Vagina (tissue), 2 donors: ENCODE measurements around the gene KAT7. TPM values are rescaled to one million over a fixed set of nuclear protein-coding genes. Genes with fewer than 3 reads are reported as not detected.

Experiments
- DNase-seq, 2 donors: peaks; one replicate each; pipeline ENCODE4 v3.0.0-alpha.2; 2017; ENCODE audit errors: extremely low spot score in 2 of 2
- H3K27ac ChIP-seq: fragments of 200-600 bp; sonication (generic); one replicate; pipeline ENCODE4 v1.5.1; 2019
- H3K27me3 ChIP-seq: fragments of 200-600 bp; sonication (generic); one replicate; pipeline ENCODE4 v1.5.1; 2019
- H3K36me3 ChIP-seq, 2 donors: fragments of 200-600 bp; sonication (generic); one replicate each; pipeline ENCODE4 v1.5.1; 2017 to 2019
- H3K4me1 ChIP-seq: fragments of 200-600 bp; sonication (generic); one replicate; pipeline ENCODE4 v1.5.1; 2019
- H3K4me3 ChIP-seq, 2 donors: fragments of 200-600 bp; sonication (generic); 1 replicate in 1 of 2; 2 replicates in 1 of 2; pipeline ENCODE4 v1.5.1; 2016 to 2019
- H3K9me3 ChIP-seq: fragments of 200-600 bp; sonication (generic); one replicate; pipeline ENCODE4 v1.5.1; 2019
- CTCF ChIP-seq, 3 experiments: fragments of 450-650 bp in 2 of 3; fragments of 200-600 bp in 1 of 3; sonication (generic) in 1 of 3; IDR thresholded peaks; one replicate each; pipeline ENCODE4 v1.5.1; 2017 to 2019; ENCODE audit warnings: antibody characterized with exemption in 3 of 3, mild to moderate bottlenecking in 2 of 3, moderate library complexity in 2 of 3
- POLR2A ChIP-seq, 2 donors: fragments of 450-650 bp; IDR thresholded peaks; one replicate each; pipeline ENCODE4 v1.6.1; 2017; ENCODE audit warnings: antibody characterized with exemption in 2 of 2, mild to moderate bottlenecking in 2 of 2, moderate library complexity in 2 of 2
- POLR2AphosphoS5 ChIP-seq, 2 donors: sonication (generic); formaldehyde crosslinking; IDR thresholded peaks; one replicate each; pipeline ENCODE4 v1.9.0; 2017; ENCODE audit warnings: antibody characterized with exemption in 2 of 2, mild to moderate bottlenecking in 2 of 2, low read depth in 1 of 2; ENCODE audit not compliant: insufficient read depth in 1 of 2
- intact Hi-C: fragments of 100-400 bp; cut with DNase I; formaldehyde crosslinking; loops from one replicate; pipeline ENCODE4 v1.15.1; 2023
- total RNA-seq: library from RNA; depleted of rRNA; stranded (reverse); fragments of >200 nt; gene quantifications from one replicate; pipeline ENCODE4 v1.2.3, GENCODE V29; 2016

The KAT7 gene
- total RNA-seq, 1 donor from 2014 or later: 36.1 TPM

DNA sequence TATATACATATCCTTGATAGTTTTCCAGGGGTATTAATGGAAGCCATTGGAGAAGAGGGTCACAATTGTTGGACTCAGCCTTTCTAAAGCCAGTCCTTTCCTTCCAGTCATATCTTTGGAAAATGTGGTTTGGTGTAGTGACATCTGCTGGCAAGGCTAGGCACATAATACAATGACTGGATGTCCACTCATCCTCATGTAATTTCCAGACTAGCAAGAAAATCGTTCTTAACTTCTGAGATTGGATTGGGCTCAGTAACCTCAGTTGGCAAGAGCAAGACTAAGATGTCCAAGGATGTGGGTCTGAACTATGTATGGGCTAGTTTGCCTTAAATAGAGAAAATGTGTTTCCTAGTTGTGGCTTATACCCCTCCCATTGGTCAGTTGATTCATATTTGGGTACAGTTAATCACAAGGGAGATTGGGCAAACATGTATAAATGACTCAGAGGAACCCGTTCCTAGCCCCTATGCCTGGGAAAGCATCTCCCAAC is 8.7 kb upstream of the KAT7 start:
- Histone ChIP-seq H3K36me3 (no peaks in the 10 kb centered on the region), H3K4me3 (no peak overlapping the region), H3K27me3 (no peaks in the 10 kb centered on the region), H3K9me3 (no peaks in the 10 kb centered on the region), H3K4me1 (peaks cover 19% of the 10 kb centered on the region), H3K27ac (no peak overlapping the region)
- peak in 2 of 3 experiments; percentile 34 to 57 for TF ChIP-seq CTCF (IDR thresholded peaks at IDR 0.05)
- peak in 1 of 2 donors; percentile 38 for TF ChIP-seq POLR2AphosphoS5 (IDR thresholded peaks at IDR 0.05; ENCODE audit: insufficient read depth in 1 of 2, low read depth in 1 of 2)
- no peak for TF ChIP-seq POLR2A (IDR thresholded peaks at IDR 0.05)
- intact Hi-C loops: loop anchor here (5.0 kb wide), 2 partner anchors 72 to 212 kb away; partner anchors contain the start of gene SLC35B1
- DNase-seq: no peak

GRCh38 chr17:49783071-49783715 is 5.3 kb upstream of the KAT7 start:
- Histone ChIP-seq H3K4me3 (no peak overlapping the region), H3K36me3 (no peaks in the 10 kb centered on the region), H3K27me3 (no peaks in the 10 kb centered on the region), H3K4me1 (peaks cover 18% of the 10 kb centered on the region), H3K27ac (peak overlapping the region; percentile 16), H3K9me3 (no peaks in the 10 kb centered on the region)
- TF ChIP-seq POLR2A (IDR thresholded peaks at IDR 0.05) (no peak), CTCF (IDR thresholded peaks at IDR 0.05) (no peak), POLR2AphosphoS5 (IDR thresholded peaks at IDR 0.05; ENCODE audit: insufficient read depth in 1 of 2, low read depth in 1 of 2) (no peak)
- no peak for DNase-seq
- intact Hi-C loops: loop anchor here (5.0 kb wide), 1 partner anchor 216 kb away; no protein-coding TSS in a partner anchor

GRCh38 chr17:49783791-49784190 is 4.7 kb upstream of the KAT7 start:
- H3K27ac ChIP-seq: no peak overlapping the region
- H3K4me3 ChIP-seq: no peak overlapping the region
- peaks cover 18% of the 10 kb centered on the region for H3K4me1 ChIP-seq
- intact Hi-C loops: loop anchor here (5.0 kb wide), 1 partner anchor 216 kb away; no protein-coding TSS in a partner anchor
- TF ChIP-seq POLR2AphosphoS5 (IDR thresholded peaks at IDR 0.05; ENCODE audit: insufficient read depth in 1 of 2, low read depth in 1 of 2) (no peak), CTCF (IDR thresholded peaks at IDR 0.05) (no peak), POLR2A (IDR thresholded peaks at IDR 0.05) (no peak)
- H3K27me3 ChIP-seq: no peaks in the 10 kb centered on the region
- no peaks in the 10 kb centered on the region for H3K36me3 ChIP-seq
- no peak for DNase-seq
- no peaks in the 10 kb centered on the region for H3K9me3 ChIP-seq

- no peak overlapping the region for H3K27ac ChIP-seq
Observed at GRCh38 chr17:49784636-49785035, 3.8 kb upstream of the KAT7 start.

More at GRCh38 chr17:49784636-49785035, 3.8 kb upstream of the KAT7 start:
- H3K27me3 ChIP-seq: no peaks in the 10 kb centered on the region
- no peak overlapping the region for H3K4me3 ChIP-seq
- TF ChIP-seq POLR2A (IDR thresholded peaks at IDR 0.05) (no peak), POLR2AphosphoS5 (IDR thresholded peaks at IDR 0.05; ENCODE audit: insufficient read depth in 1 of 2, low read depth in 1 of 2) (no peak), CTCF (IDR thresholded peaks at IDR 0.05) (no peak)
- H3K4me1 ChIP-seq: peaks cover 16% of the 10 kb centered on the region
- intact Hi-C loops: loop anchor here (5.0 kb wide), 1 partner anchor 217 kb away; no protein-coding TSS in a partner anchor
- no peak for DNase-seq
- H3K9me3 ChIP-seq: no peaks in the 10 kb centered on the region
- H3K36me3 ChIP-seq: no peaks in the 10 kb centered on the region
